ENCODE data around the gene SFRP5.

The SFRP5 gene

DNA sequence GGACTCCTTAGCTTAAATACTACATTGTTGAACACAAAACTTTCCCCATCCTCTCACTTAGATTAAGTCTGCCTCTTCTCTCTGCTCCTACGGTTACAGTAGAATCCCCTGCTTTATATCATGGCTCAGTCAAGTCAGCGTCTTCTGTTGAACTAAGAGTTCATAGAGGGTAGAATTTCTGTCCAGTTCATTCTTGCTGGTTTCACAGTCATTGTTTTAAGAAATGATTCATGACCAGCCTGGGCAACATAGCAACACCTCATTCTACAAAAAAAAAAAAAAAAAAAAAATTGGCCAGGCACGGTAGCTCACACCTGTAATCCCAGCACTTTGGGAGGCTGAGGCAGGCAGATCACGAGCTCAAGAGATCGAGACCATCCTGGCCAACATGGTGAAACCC lies 38.5 kb downstream of the SFRP5 start:
- H3K4me3 ChIP-seq (ENCODE audit: low read depth, low read length), result no peak overlapping the region
- no peak for DNase-seq (ENCODE audit: low read depth)
- TF ChIP-seq, protein P1, sequence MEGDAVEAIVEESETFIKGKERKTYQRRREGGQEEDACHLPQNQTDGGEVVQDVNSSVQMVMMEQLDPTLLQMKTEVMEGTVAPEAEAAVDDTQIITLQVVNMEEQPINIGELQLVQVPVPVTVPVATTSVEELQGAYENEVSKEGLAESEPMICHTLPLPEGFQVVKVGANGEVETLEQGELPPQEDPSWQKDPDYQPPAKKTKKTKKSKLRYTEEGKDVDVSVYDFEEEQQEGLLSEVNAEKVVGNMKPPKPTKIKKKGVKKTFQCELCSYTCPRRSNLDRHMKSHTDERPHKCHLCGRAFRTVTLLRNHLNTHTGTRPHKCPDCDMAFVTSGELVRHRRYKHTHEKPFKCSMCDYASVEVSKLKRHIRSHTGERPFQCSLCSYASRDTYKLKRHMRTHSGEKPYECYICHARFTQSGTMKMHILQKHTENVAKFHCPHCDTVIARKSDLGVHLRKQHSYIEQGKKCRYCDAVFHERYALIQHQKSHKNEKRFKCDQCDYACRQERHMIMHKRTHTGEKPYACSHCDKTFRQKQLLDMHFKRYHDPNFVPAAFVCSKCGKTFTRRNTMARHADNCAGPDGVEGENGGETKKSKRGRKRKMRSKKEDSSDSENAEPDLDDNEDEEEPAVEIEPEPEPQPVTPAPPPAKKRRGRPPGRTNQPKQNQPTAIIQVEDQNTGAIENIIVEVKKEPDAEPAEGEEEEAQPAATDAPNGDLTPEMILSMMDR (IDR thresholded peaks at IDR 0.05; ENCODE audit: insufficient read depth, low read depth, low read length, missing control alignments), result no peak

DNA sequence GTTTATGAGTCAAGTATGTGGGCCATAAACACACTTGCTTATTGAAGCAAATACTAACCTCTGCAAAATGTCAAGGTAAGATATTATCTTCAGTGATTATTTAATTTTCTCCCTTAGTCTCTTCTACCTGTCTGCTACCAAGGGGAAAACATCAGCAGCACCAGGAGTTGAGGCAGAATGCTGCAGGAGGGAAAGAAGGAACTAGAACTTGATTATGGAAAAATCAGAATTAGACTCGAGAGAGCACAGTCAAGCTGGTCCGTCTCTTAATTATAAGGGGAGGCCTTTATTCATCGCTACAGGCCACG lies 39.8 kb downstream of the SFRP5 start:
- DNase-seq (ENCODE audit: low read depth), result no peak
- no peak overlapping the region for H3K4me3 ChIP-seq (ENCODE audit: low read depth, low read length)
- TF ChIP-seq, protein P1 (IDR thresholded peaks at IDR 0.05; ENCODE audit: insufficient read depth, low read depth, low read length, missing control alignments), result no peak

DNA sequence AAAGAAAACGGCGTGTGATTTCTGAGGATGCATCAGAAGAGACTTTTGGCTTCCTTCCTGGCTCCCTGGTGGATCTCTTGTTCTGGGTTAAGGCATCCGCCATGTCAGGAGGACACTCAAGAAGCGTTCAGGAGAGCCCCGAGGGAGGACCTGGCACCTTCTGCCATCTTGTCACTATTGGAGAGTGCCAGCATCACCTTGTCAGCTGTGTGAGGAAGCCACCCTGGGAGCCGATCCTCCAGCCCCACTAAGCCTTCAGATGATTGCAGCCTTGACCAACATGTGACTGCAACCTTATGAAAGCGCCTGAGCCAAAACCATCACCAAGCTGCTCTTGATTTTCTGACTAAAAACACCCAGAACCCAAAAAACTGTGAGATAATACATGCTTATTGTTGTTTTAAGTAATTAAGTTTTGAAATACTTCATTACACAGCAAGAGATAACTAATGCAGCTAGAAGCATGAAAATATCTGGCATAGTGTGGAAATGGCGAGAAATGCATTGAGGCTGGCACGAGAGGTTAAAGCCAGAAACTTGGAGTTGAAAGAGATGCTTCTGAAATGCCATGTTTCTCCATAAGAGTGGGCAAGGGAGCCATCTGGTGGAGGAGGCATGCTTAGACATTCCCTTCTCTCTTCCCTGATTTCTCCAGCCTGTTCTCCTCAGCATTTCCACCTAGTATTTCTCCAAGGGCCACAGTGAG lies 40.3 kb downstream of the SFRP5 start:
- DNase-seq (ENCODE audit: low read depth), result peak; percentile 71
- TF ChIP-seq, protein P1 (IDR thresholded peaks at IDR 0.05; ENCODE audit: insufficient read depth, low read depth, low read length, missing control alignments), result peak; percentile 80
- H3K4me3 ChIP-seq (ENCODE audit: low read depth, low read length), result no peak overlapping the region

DNA sequence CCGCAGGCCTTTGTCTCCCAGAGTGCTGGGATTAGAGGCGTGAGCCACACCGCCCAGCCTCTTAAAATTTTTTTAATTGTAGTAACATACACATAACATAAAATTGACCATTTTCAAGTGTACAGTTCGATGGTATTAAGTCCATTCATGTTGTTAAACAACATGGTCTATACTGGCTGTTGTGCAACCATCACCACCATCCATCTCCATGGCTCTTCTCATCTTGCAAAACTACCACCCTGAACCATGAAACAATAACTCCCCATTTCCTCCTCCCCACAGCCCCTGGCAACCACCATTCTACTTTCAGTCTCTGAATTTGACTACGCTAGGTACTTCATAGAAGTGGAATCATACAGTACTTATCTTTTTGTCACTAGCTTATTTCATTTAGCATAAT lies 42.8 kb downstream of the SFRP5 start:
- TF ChIP-seq, protein P1 (IDR thresholded peaks at IDR 0.05; ENCODE audit: insufficient read depth, low read depth, low read length, missing control alignments), result no peak
- no peak overlapping the region for H3K4me3 ChIP-seq (ENCODE audit: low read depth, low read length)
- DNase-seq (ENCODE audit: low read depth), result no peak

DNA sequence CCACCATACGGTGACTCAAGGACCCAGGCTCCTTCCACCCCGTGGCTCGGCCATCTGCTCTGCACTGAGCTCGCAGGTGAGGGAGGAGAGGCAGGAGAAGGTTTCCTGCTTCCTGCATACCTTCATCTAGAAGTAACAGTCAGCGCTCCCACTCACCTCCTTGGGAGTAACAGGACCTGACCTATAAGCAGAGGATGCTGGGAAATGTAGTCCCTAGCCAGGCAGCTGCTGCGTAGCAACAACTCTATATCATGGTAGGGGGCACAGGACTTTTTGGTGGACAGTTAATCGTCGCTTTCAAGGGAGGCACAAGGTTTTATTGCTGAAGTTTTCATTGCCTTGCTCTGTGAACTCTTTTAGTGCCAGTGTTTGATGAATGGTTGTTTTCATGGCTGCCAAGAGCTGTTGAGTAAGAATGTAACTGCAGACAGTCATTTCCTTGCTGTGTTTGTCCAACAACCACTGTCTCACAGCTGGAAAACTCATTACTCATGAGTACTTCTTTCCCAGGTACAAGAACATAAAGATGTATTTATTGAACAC lies 45.1 kb downstream of the SFRP5 start:
- H3K4me3 ChIP-seq (ENCODE audit: low read depth, low read length), result no peak overlapping the region
- TF ChIP-seq, protein P1 (IDR thresholded peaks at IDR 0.05; ENCODE audit: insufficient read depth, low read depth, low read length, missing control alignments), result no peak
- no peak for DNase-seq (ENCODE audit: low read depth)

DNA sequence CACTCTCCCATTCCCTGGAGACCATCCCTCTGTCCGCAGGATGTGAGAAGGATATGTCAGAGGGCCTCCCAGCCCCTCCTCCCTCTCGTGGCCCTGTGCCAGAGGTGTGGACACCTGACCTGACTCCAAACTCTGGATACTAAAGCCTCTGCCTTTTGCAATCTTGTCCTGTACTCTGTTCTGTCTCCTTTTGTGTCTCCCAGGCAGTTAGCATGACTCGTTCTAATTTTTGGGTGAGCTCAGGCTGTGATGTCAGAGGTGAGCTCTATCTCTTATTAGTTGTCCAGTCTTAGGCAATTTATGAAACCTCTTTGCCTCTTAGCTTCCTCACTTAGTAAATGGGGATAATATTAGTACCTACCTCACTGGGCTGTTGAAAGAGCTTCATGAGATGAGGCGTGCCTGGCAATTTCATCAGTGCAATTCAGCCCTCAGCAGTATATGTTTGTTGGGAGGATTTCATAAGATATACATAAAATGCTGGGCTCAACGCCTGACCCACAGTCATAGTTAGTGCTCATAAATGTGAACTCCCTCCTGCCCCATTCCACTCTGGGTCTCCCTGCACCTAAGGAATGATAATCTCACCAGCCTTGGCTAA lies 47.4 kb downstream of the SFRP5 start:
- TF ChIP-seq, protein P1 (IDR thresholded peaks at IDR 0.05; ENCODE audit: insufficient read depth, low read depth, low read length, missing control alignments), result no peak
- DNase-seq (ENCODE audit: low read depth), result no peak
- no peak overlapping the region for H3K4me3 ChIP-seq (ENCODE audit: low read depth, low read length)

Measured in GM12865 (cell line).